H1 (cell line): ENCODE measurements around the gene PIK3R4. TPM values are rescaled to one million over a fixed set of nuclear protein-coding genes. Genes with fewer than 3 reads are reported as not detected.

Source experiments
- CTCF ChIA-PET: fragments of 300-600 bp; sonication (Branson Sonifier 250); formaldehyde crosslinking; loops from one replicate; lab custom pipeline; 2021; ENCODE audit not compliant: partially characterized antibody; lab: Charles Lee
- POLR2A ChIA-PET: fragments of 300-600 bp; sonication (Branson Sonifier 250); formaldehyde crosslinking; loops from one replicate; lab custom pipeline; 2021; ENCODE audit warnings: inconsistent platforms; ENCODE audit not compliant: partially characterized antibody; lab: Charles Lee
- DNase-seq, 2 experiments: peaks; one replicate each; pipeline versions ENCODE4 v3.0.0 to v3.0.0-alpha.2; 2010 to 2022; ENCODE audit warnings: low spot score in 2 of 2, low read depth in 1 of 2, mixed read lengths in 1 of 2
- FAIRE-seq: peaks from 2 replicates; lab custom pipeline; 2011; peaks lifted over from hg19 to GRCh38; lab: Jason Lieb, UNC
- H2AFZ ChIP-seq: 2 replicates; pipeline ENCODE4 v1.8.1; 2012; ENCODE audit warnings: low read length, inconsistent platforms
- H2AK5ac ChIP-seq: 2 replicates; pipeline ENCODE4 v1.6.1; 2013; ENCODE audit warnings: low read depth, low read length
- H2BK120ac ChIP-seq: replicated peaks from 2 replicates; pipeline ENCODE3; 2013; ENCODE audit warnings: low read depth, low read length, inconsistent platforms
- H2BK12ac ChIP-seq: 2 replicates; pipeline ENCODE4 v1.6.1; 2013; ENCODE audit warnings: low read depth, low read length
- H2BK15ac ChIP-seq: 2 replicates; pipeline ENCODE4 v1.6.1; 2013; ENCODE audit warnings: low read length
- H2BK20ac ChIP-seq: 2 replicates; pipeline ENCODE4 v1.6.1; 2013; ENCODE audit warnings: low read length
- H2BK5ac ChIP-seq: 2 replicates; pipeline ENCODE4 v1.6.1; 2013; ENCODE audit warnings: low read depth, low read length
- H3K14ac ChIP-seq: 2 replicates; pipeline ENCODE4 v1.6.1; 2013; ENCODE audit warnings: inconsistent platforms; ENCODE audit not compliant: insufficient read length
- H3K18ac ChIP-seq: 2 replicates; pipeline ENCODE4 v1.6.1; 2013; ENCODE audit warnings: low read length; ENCODE audit errors: extremely low read depth
- H3K23ac ChIP-seq: 2 replicates; pipeline ENCODE4 v1.6.1; 2013; ENCODE audit warnings: inconsistent platforms; ENCODE audit not compliant: insufficient read length
- H3K23me2 ChIP-seq: 2 replicates; pipeline ENCODE4 v1.6.1; 2013; ENCODE audit warnings: low read depth, low read length
- H3K27ac ChIP-seq: 2 replicates; pipeline ENCODE4 v1.6.1; 2011; ENCODE audit warnings: low read depth, low read length, inconsistent platforms
- H3K27me3 ChIP-seq, 4 experiments: replicated peaks in 1 of 4; 1 replicate in 1 of 4; 2 replicates in 3 of 4; pipeline versions ENCODE4 v1.6.1 to v1.8.1; 2011 to 2013; ENCODE audit warnings: low read length in 3 of 4, mild to moderate bottlenecking in 3 of 4, inconsistent platforms in 2 of 4, mixed read lengths in 2 of 4, moderate library complexity in 1 of 4; ENCODE audit not compliant: control insufficient read depth in 3 of 4, insufficient read depth in 3 of 4; ENCODE audit errors: extremely low read depth in 1 of 4
- H3K36me3 ChIP-seq, 4 experiments: 2 replicates each; pipeline versions ENCODE4 v1.6.1 to v1.8.1; 2011 to 2013; ENCODE audit warnings: mild to moderate bottlenecking in 4 of 4, low read length in 3 of 4, moderate library complexity in 2 of 4, control low read depth in 1 of 4, inconsistent platforms in 1 of 4; ENCODE audit not compliant: insufficient read depth in 4 of 4, control insufficient read depth in 2 of 4
- H3K4ac ChIP-seq: replicated peaks from 2 replicates; pipeline ENCODE3; 2013; ENCODE audit warnings: low read length, low read depth, mixed read lengths, inconsistent platforms; ENCODE audit not compliant: insufficient read length
- H3K4me1 ChIP-seq, 4 experiments: replicated peaks in 1 of 4; 1 replicate in 1 of 4; 2 replicates in 3 of 4; pipeline versions ENCODE4 v1.6.1 to v1.8.1; 2011 to 2013; ENCODE audit warnings: low read length in 3 of 4, inconsistent platforms in 2 of 4, mixed read lengths in 1 of 4; ENCODE audit not compliant: insufficient read depth in 4 of 4, control insufficient read depth in 3 of 4
- H3K4me2 ChIP-seq, 2 experiments: 2 replicates each; pipeline versions ENCODE4 v1.6.1 to v1.8.1; 2011 to 2013; ENCODE audit warnings: low read depth in 2 of 2, low read length in 2 of 2, control low read depth in 1 of 2, inconsistent platforms in 1 of 2, mild to moderate bottlenecking in 1 of 2; ENCODE audit not compliant: insufficient read depth in 1 of 2
- H3K4me3 ChIP-seq, 4 experiments: fragments of 200-600, 300-600 bp in 1 of 4; sonication (generic), shearing (Covaris generic), sonication (Bioruptor Twin) in 1 of 4; 2 replicates each; pipeline versions ENCODE4 v1.5.1 to v1.8.1; 2011 to 2016; ENCODE audit warnings: low read length in 4 of 4, low read depth in 3 of 4, control low read depth in 2 of 4, inconsistent platforms in 2 of 4, mild to moderate bottlenecking in 2 of 4, mixed read lengths in 1 of 4, moderate library complexity in 1 of 4; ENCODE audit not compliant: insufficient read depth in 2 of 4; ENCODE audit errors: extremely low read depth in 1 of 4
- H3K56ac ChIP-seq: replicated peaks from 2 replicates; pipeline ENCODE3; 2013; ENCODE audit warnings: low read depth, mild to moderate bottlenecking, mixed read lengths, low read length, inconsistent platforms; ENCODE audit not compliant: insufficient read length
- H3K79me1 ChIP-seq: 2 replicates; pipeline ENCODE4 v1.6.1; 2013; ENCODE audit warnings: low read depth, low read length, control low read depth
- H3K79me2 ChIP-seq, 2 experiments: 2 replicates each; pipeline versions ENCODE4 v1.6.1 to v1.8.1; 2012 to 2013; ENCODE audit warnings: low read length in 2 of 2, mild to moderate bottlenecking in 2 of 2, inconsistent platforms in 1 of 2; ENCODE audit not compliant: insufficient read depth in 2 of 2, control insufficient read depth in 1 of 2
- H3K9ac ChIP-seq, 4 experiments: replicated peaks in 1 of 4; 1 replicate in 1 of 4; 2 replicates in 3 of 4; pipeline versions ENCODE4 v1.6.1 to v1.8.1; 2011 to 2013; ENCODE audit warnings: low read depth in 3 of 4, low read length in 3 of 4, control low read depth in 2 of 4, mild to moderate bottlenecking in 2 of 4, moderate library complexity in 2 of 4, inconsistent platforms in 1 of 4; ENCODE audit errors: extremely low read depth in 1 of 4
- H3K9me3 ChIP-seq, 2 experiments: 2 replicates each; pipeline versions ENCODE4 v1.6.1 to v1.8.1; 2012 to 2013; ENCODE audit warnings: mild to moderate bottlenecking in 2 of 2, moderate library complexity in 2 of 2, control low read depth in 1 of 2, inconsistent platforms in 1 of 2, low read depth in 1 of 2, low read length in 1 of 2, mixed read lengths in 1 of 2; ENCODE audit not compliant: insufficient read depth in 2 of 2
- H4K20me1 ChIP-seq, 2 experiments: replicated peaks in 1 of 2; 2 replicates each; pipeline versions ENCODE3 to v1.8.1; 2011 to 2013; ENCODE audit warnings: inconsistent platforms in 2 of 2, low read length in 2 of 2, mild to moderate bottlenecking in 1 of 2; ENCODE audit not compliant: insufficient read depth in 2 of 2, control insufficient read depth in 1 of 2
- H4K5ac ChIP-seq: 2 replicates; pipeline ENCODE4 v1.6.1; 2013; ENCODE audit warnings: low read length, low read depth, mixed read lengths, inconsistent platforms; ENCODE audit not compliant: insufficient read length
- H4K8ac ChIP-seq: 2 replicates; pipeline ENCODE4 v1.8.0; 2013; ENCODE audit warnings: mild to moderate bottlenecking, moderate library complexity, low read length, inconsistent platforms; ENCODE audit not compliant: insufficient read depth; ENCODE audit errors: extremely low read depth
- H4K91ac ChIP-seq: replicated peaks from 2 replicates; pipeline ENCODE3; 2013; ENCODE audit warnings: low read length, mixed read lengths, inconsistent platforms; ENCODE audit not compliant: insufficient read length
- ASH2L ChIP-seq: fragments of 200-600, 300-600 bp; sonication (generic); IDR thresholded peaks from one replicate; pipeline ENCODE4 v1.7.1; 2017; ENCODE audit warnings: low read length
- BCL11A ChIP-seq, 2 experiments: IDR thresholded peaks; one replicate each; pipeline ENCODE4 v1.6.1; 2011; ENCODE audit warnings: low read depth in 2 of 2, low read length in 2 of 2, mild to moderate bottlenecking in 2 of 2
- GTF2F1 ChIP-seq: IDR thresholded peaks from 2 replicates; pipeline ENCODE4 v1.6.1; 2012; ENCODE audit warnings: low read depth, low read length, improper control_type of control experiment, borderline replicate concordance
- JUN ChIP-seq: IDR thresholded peaks from 2 replicates; pipeline ENCODE4 v1.6.1; 2011; ENCODE audit warnings: low read depth, mild to moderate bottlenecking, improper control_type of control experiment, low read length
- MAFK ChIP-seq: IDR thresholded peaks from 2 replicates; pipeline ENCODE4 v1.6.1; 2012; ENCODE audit warnings: low read depth, mild to moderate bottlenecking, improper control_type of control experiment, low read length
- NANOG ChIP-seq: IDR thresholded peaks from 2 replicates; pipeline ENCODE4 v1.6.1; 2011; ENCODE audit warnings: low read length, low read depth, mild to moderate bottlenecking, inconsistent platforms; ENCODE audit not compliant: insufficient read depth, poor library complexity, severe bottlenecking
- NRF1 ChIP-seq: IDR thresholded peaks from 2 replicates; pipeline ENCODE4 v1.6.1; 2011; ENCODE audit warnings: mild to moderate bottlenecking, low read depth, low read length, improper control_type of control experiment
- POU5F1 ChIP-seq: IDR thresholded peaks from 2 replicates; pipeline ENCODE4 v1.6.1; 2011; ENCODE audit warnings: low read depth, mild to moderate bottlenecking, low read length, moderate library complexity
- SAP30 ChIP-seq: fragments of 300-600 bp; sonication (generic); IDR thresholded peaks from 2 replicates; pipeline ENCODE4 v1.7.1; 2012; ENCODE audit warnings: low read length, moderate library complexity, mild to moderate bottlenecking, inconsistent platforms; ENCODE audit not compliant: insufficient read depth, insufficient replicate concordance
- WGBS, 2 experiments: shearing (Covaris generic) in 1 of 2; methylation state at CpG; one replicate each; pipeline versions ENCODE4 v1.1.6 to v1.1.7; 2013 to 2015; ENCODE audit warnings: low lambda C conversion rate in 2 of 2, mixed read lengths in 2 of 2, inconsistent platforms in 1 of 2, low coverage in 1 of 2, missing lambda C conversion rate in 1 of 2; ENCODE audit not compliant: insufficient replicate concordance in 2 of 2, insufficient coverage in 1 of 2, insufficient read length in 1 of 2; ENCODE audit errors: extremely low coverage in 1 of 2, missing lambda C conversion rate in 1 of 2; 5-methylcytosine and 5-hydroxymethylcytosine counted together
- polyA plus RNA-seq, 7 experiments: library from polyadenylated mRNA; depleted of rRNA in 3 of 7; stranded (reverse) in 5 of 7; unstranded in 2 of 7; fragments of >200 nt in 5 of 7; fragments of 200-250 nt in 2 of 7; gene quantifications; 1 replicate in 5 of 7; 2 replicates in 1 of 7; 4 replicates in 1 of 7; pipeline versions ENCODE4 v1.2.1 to v1.2.3, GENCODE V29; 2011 to 2013; ENCODE audit warnings: missing spikeins in 2 of 7, mixed read lengths in 2 of 7
- total RNA-seq: library from RNA; stranded (reverse); fragmentation: NEBNext Ultra II Directional; extraction: Animal tissue kit (Norgen Biotek cat#: 25700); gene quantifications from 2 replicates; pipeline ENCODE4 v1.2.1, GENCODE V29; 2021
- TF ChIP-seq, protein P1 (sequence below), 3 experiments: IDR thresholded peaks; 1 replicate in 2 of 3; 2 replicates in 1 of 3; pipeline versions ENCODE4 v1.5.1 to v1.6.1; 2011; ENCODE audit warnings: low read length in 3 of 3, mild to moderate bottlenecking in 3 of 3, inconsistent platforms in 2 of 3, low read depth in 1 of 3, moderate library complexity in 1 of 3; ENCODE audit not compliant: insufficient read depth in 1 of 3; ENCODE audit errors: control extremely low read depth in 1 of 3
- TF ChIP-seq, protein P2 (sequence below): IDR thresholded peaks from 2 replicates; pipeline ENCODE4 v1.6.1; 2011; ENCODE audit warnings: low read length, improper control_type of control experiment

The PIK3R4 gene
- total and polyA plus RNA-seq, 2 of the 8 experiments (the other 6 are each of a cell fraction or from before 2014, with no cell fraction given), result 43.8 to 87.4 TPM

DNA sequence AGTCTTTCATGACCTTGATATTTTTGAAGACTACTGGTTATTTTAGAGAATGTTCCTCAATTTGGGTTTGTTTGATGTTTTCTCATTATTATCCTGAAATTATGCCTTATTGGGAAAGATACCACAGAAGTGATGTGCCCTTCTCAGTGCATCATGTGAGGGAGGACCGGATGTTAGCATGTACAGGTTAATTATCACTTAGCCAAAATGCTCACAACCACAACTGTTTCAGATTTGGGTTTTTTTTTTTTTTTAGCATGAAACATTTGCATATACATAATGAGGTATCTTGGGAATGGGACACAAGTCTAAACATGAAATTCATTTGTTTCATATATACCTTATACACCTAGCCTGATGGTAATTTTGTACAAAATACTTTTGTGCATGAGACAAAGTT, 59.8 kb downstream of the PIK3R4 start:
- no peaks in the 10 kb centered on the region for H3K79me1 ChIP-seq
- 91% methylated on average over 1 of the region's 1 CpG; no CpG with 5 or more reads in 1 of the 2 experiments for WGBS, 2 experiments
- peaks cover 9 to 31% (median 27%) of the 10 kb centered on the region in 4 experiments for H3K36me3 ChIP-seq
- no peak overlapping the region for H2AK5ac ChIP-seq
- no peak overlapping the region for H3K4me2 ChIP-seq
- no peaks in the 10 kb centered on the region for H3K4me1 ChIP-seq
- ChIA-PET POLR2A (no interaction called here), CTCF (no interaction called here)
- H3K23me2 ChIP-seq, result no peaks in the 10 kb centered on the region
- no peak overlapping the region for H3K23ac ChIP-seq
- H2BK15ac ChIP-seq, result no peak overlapping the region
- H4K20me1 ChIP-seq, result peaks cover 0 to 2% of the 10 kb centered on the region in 2 experiments
- no peak overlapping the region for H3K9ac ChIP-seq
- H3K18ac ChIP-seq, result no peak overlapping the region
- H4K8ac ChIP-seq, result no peak overlapping the region
- no peaks in the 10 kb centered on the region for H3K79me2 ChIP-seq
- no peak overlapping the region for H3K56ac ChIP-seq
- H3K4ac ChIP-seq, result no peak overlapping the region
- no peak overlapping the region for H2BK120ac ChIP-seq
- H3K9me3 ChIP-seq, result no peaks in the 10 kb centered on the region
- H3K4me3 ChIP-seq, result no peak overlapping the region
- H4K5ac ChIP-seq, result no peak overlapping the region
- no peak overlapping the region for H2BK20ac ChIP-seq
- H4K91ac ChIP-seq, result no peak overlapping the region
- H3K14ac ChIP-seq, result no peak overlapping the region
- no peak for DNase-seq
- H2BK12ac ChIP-seq, result no peak overlapping the region
- FAIRE-seq, result no peak
- H2BK5ac ChIP-seq, result no peak overlapping the region
- H3K27me3 ChIP-seq, result no peaks in the 10 kb centered on the region
- no peak overlapping the region for H3K27ac ChIP-seq
- H2AFZ ChIP-seq, result no peak overlapping the region
- TF ChIP-seq, protein P1, sequence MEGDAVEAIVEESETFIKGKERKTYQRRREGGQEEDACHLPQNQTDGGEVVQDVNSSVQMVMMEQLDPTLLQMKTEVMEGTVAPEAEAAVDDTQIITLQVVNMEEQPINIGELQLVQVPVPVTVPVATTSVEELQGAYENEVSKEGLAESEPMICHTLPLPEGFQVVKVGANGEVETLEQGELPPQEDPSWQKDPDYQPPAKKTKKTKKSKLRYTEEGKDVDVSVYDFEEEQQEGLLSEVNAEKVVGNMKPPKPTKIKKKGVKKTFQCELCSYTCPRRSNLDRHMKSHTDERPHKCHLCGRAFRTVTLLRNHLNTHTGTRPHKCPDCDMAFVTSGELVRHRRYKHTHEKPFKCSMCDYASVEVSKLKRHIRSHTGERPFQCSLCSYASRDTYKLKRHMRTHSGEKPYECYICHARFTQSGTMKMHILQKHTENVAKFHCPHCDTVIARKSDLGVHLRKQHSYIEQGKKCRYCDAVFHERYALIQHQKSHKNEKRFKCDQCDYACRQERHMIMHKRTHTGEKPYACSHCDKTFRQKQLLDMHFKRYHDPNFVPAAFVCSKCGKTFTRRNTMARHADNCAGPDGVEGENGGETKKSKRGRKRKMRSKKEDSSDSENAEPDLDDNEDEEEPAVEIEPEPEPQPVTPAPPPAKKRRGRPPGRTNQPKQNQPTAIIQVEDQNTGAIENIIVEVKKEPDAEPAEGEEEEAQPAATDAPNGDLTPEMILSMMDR (IDR thresholded peaks at IDR 0.05; ENCODE audit: control extremely low read depth in 1 of 3, insufficient read depth in 1 of 3, low read depth in 1 of 3, low read length in 3 of 3), result no peak
- no peak for TF ChIP-seq ASH2L
- no peak for TF ChIP-seq NRF1
- TF ChIP-seq NANOG, result no peak
- no peak for TF ChIP-seq POU5F1
- no peak for TF ChIP-seq SAP30
- TF ChIP-seq, protein P2, sequence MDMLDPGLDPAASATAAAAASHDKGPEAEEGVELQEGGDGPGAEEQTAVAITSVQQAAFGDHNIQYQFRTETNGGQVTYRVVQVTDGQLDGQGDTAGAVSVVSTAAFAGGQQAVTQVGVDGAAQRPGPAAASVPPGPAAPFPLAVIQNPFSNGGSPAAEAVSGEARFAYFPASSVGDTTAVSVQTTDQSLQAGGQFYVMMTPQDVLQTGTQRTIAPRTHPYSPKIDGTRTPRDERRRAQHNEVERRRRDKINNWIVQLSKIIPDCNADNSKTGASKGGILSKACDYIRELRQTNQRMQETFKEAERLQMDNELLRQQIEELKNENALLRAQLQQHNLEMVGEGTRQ, result no peak
- TF ChIP-seq GTF2F1, result no peak
- TF ChIP-seq BCL11A (IDR thresholded peaks at IDR 0.05; ENCODE audit: low read depth in 2 of 2, low read length in 2 of 2), result no peak
- no peak for TF ChIP-seq JUN
- no peak for TF ChIP-seq MAFK
